Duodenal mucosa (tissue), 2 donors: ENCODE data around the gene ASCL2.
A peak's percentile ranks its signal among the peaks of the same experiment; 100 is the strongest.

Source experiments
- H3K27ac ChIP-seq: one replicate; pipeline ENCODE4 v1.7.0; 2013; ENCODE audit warnings: low read depth, low read length
- H3K27me3 ChIP-seq, 2 donors: one replicate each; pipeline ENCODE4 v1.7.0; 2013; ENCODE audit warnings: low read length in 2 of 2, control low read depth in 1 of 2; ENCODE audit not compliant: insufficient read depth in 2 of 2, control insufficient read depth in 1 of 2
- H3K36me3 ChIP-seq, 2 donors: one replicate each; pipeline ENCODE4 v1.7.0; 2013; ENCODE audit warnings: low read length in 2 of 2, control low read depth in 1 of 2; ENCODE audit not compliant: insufficient read depth in 2 of 2, control insufficient read depth in 1 of 2
- H3K4me1 ChIP-seq, 2 donors: one replicate each; pipeline ENCODE4 v1.7.0; 2013; ENCODE audit warnings: low read length in 2 of 2, control low read depth in 1 of 2; ENCODE audit not compliant: insufficient read depth in 2 of 2, control insufficient read depth in 1 of 2
- H3K4me3 ChIP-seq, 2 donors: one replicate each; pipeline ENCODE4 v1.7.0; 2013; ENCODE audit warnings: low read length in 2 of 2, low read depth in 1 of 2
- H3K9ac ChIP-seq, 2 donors: one replicate each; pipeline ENCODE4 v1.7.0; 2013; ENCODE audit warnings: low read length in 2 of 2, low read depth in 1 of 2
- H3K9me3 ChIP-seq, 2 donors: one replicate each; pipeline ENCODE4 v1.7.0; 2013; ENCODE audit warnings: low read length in 2 of 2, control low read depth in 1 of 2; ENCODE audit not compliant: control insufficient read depth in 1 of 2

ASCL2 gene

DNA sequence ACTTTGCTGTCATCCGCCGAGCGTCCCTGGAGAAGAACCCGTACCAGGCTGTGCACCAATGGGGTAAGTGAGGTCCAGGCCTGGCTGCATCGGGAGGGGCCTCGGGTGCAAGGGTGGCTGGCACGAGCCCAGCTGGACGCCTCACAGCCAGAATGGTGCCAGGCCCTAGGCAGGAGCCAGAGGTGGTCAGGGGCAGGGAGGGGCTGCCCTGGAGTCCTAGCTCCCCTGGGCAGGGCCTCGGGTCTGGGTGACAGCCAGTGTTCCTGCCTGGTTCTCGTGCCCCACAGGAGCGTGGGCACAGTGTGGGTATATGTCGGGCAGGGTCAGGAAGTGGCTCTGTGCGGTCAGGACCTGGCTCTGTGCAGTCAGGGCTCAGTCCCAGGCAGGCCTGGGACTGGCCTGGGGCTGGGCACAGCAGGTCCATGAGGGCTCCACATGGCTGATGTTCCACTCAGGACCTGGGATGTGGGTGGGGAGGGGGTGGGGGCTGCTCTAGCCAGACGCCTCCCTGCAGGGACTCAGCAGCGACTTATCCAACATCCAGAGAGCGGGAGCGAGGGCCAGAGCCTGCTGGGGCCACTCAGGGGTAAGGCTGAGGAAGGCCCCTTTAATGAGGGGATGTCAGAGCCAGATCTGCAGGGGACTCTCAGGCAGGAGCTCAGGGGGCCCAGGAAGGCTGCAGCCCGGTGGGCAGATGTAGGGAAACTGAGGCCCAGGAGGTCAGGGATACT, 32.7 kb upstream of the ASCL2 start:
- Histone ChIP-seq H3K36me3 (no peaks in the 10 kb centered on the region), H3K27me3 (no peaks in the 10 kb centered on the region), H3K27ac (no peak overlapping the region), H3K4me1 (peaks cover 12 to 19% of the 10 kb centered on the region in 2 donors), H3K9ac (no peak overlapping the region), H3K4me3 (no peak overlapping the region), H3K9me3 (no peaks in the 10 kb centered on the region)

DNA sequence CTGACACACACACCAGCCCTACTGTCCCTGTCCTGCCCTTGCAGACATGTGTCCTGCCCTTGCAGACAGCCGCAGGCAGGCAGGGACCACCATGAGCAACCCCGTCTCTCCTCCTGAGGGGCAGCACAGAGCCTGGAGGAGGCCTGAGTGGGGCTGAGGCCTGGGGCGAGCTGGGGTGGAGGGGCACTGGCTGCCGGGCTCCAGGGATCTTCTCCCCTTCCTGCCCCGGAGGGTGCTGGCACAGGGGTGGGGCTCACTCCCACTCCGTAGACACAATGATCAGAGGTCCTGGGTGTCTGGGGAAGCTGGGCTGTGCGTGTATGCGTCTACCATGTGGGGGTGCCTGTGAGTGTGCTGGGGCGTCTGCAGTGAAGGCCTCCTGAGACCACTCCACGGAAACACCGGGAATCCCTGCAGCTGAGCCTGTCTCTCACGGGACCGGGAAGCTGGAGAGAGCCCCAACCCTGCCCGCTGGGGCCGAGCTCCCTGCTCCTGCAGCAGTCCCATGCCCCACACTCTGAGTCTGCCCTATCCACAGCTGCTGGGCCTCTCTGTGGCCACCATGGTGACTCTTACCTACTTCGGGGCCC, 32.0 kb upstream of the ASCL2 start:
- H3K36me3 ChIP-seq = no peaks in the 10 kb centered on the region
- no peaks in the 10 kb centered on the region for H3K27me3 ChIP-seq
- peak overlapping the region in 1 of 2 donors; percentile 55 for H3K4me3 ChIP-seq
- peaks cover 11 to 19% of the 10 kb centered on the region in 2 donors for H3K4me1 ChIP-seq
- no peaks in the 10 kb centered on the region for H3K9me3 ChIP-seq
- peak overlapping the region in 1 of 2 donors; percentile 25 for H3K9ac ChIP-seq
- H3K27ac ChIP-seq = no peak overlapping the region

DNA sequence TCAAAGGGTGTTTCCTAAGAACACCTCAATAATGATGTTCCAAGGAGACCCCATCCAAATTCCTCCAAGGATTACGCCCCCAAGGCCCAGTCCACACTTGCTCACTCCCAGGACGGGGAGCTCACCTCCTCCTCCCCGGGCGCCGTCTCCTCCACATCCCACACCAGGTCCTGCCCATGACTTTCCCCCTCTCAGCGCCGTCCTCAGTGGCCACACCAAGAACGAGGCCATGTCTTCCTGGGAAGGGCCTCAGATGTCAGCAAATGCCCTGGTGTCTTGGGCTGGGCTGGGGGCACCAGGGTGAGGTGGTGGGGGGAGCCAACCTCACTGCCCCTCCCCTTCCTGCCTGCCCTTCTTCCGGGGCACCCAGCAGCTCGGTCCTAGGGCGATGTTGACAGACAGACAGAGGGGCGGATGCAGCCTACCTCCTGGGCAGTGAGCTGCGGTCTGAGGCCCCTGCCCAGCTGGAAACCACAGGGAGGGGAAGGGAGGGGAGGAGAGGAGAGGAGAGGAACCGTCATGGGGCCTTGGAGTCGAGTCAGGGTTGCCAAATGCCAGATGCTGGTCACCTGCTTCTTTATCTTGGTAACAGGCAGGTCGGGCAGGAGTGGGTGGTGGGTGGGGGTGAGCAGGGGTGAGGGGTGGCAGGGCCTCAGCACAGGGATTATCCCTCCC, 31.4 kb upstream of the ASCL2 start, which contains the start of the genes C11orf21 and TSPAN32:
Gene C11orf21, minus strand, starts transcription at position 288 of the 675 bp plus-strand sequence. Its CDS starts 110 bp downstream, at position 178.
Gene TSPAN32, plus strand, starts transcription at position 383 of the 675 bp plus-strand sequence. Its CDS starts 137 bp downstream, at position 520.
- H3K4me3 ChIP-seq = peak within 1 kb of the TSS in 1 of 2 donors; percentile 55
- H3K36me3 ChIP-seq = no peaks in the 10 kb centered on the region
- H3K4me1 ChIP-seq = peaks cover 6 to 19% of the 10 kb centered on the region in 2 donors
- no peaks in the 10 kb centered on the region for H3K27me3 ChIP-seq
- peak within 1 kb of the TSS in 1 of 2 donors; percentile 25 for H3K9ac ChIP-seq
- H3K27ac ChIP-seq = no peak within 1 kb of the TSS
- H3K9me3 ChIP-seq = no peaks in the 10 kb centered on the region

DNA sequence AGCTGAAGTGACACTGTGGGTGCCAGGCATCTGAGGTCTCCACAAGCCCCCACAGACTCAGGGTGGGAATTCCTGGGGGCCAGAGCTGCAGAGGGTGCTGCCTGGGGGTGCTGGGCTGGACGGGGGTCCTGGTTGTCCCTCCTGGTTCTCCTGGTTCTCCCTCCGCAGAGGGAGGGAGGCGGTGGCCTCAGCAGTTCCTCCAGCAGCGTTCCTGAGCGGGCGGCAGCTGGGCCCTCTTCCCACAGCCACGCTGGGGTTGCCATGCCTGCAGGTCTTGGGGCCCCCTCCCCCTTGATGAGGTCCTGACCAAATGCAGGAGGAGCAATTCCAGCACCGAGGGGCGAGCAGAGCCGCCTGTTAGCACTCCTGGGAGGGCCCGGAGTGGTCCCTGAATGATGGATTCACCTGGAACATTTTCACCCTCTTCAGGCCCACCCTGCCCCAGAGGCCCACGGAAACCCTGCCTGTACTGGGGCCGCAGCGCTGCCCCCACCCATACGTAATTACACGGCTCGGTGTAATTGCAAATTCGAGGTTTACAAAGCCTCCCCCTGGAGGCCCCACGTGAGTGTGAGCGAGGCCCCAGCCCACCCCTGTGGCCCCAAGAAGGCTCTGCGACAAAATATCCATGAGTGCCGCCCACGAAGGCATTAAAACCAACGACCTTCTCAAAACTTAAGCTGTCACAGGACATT, 30.7 kb upstream of the ASCL2 start:
- Histone ChIP-seq H3K9ac (no peak overlapping the region), H3K9me3 (no peaks in the 10 kb centered on the region), H3K4me1 (peaks cover 6 to 19% of the 10 kb centered on the region in 2 donors), H3K4me3 (peak overlapping the region in 1 of 2 donors; percentile 55), H3K27ac (no peak overlapping the region), H3K27me3 (no peaks in the 10 kb centered on the region), H3K36me3 (no peaks in the 10 kb centered on the region)

DNA sequence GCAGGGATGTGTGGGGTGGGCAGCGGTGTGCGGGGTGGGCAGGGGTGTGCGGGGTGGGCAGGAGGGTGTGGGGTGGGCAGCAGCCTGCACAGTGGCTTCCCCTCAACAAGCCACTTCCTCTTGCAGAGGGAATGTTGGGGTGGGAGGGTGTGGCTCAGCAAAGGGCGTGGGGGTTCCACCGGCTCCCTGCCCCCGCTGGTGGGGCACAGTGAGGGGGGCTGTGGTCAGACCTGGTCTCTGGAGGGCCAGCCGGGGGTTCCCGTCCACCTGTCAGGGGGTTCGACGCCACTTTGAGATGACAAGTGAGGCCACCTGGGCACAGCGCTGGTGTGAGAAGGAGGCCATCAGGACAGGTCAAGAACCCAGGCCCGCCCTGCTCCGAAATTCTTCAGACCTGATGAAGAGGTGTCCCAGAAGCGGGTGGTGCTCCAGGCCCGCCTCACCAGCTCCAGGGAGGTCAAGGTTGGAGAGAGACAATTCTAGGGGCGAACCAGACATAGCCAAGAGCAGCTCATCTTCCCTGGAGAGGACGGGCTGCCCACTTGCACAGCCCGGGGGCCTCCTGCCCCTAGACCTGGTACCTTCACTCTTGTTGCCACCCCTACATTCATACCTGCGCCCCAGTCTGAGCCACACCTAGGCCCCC, 30.0 kb upstream of the ASCL2 start:
- Histone ChIP-seq H3K9ac (no peak overlapping the region), H3K9me3 (no peaks in the 10 kb centered on the region), H3K27ac (no peak overlapping the region), H3K4me1 (peaks cover 3 to 13% of the 10 kb centered on the region in 2 donors), H3K4me3 (no peak overlapping the region), H3K27me3 (no peaks in the 10 kb centered on the region), H3K36me3 (no peaks in the 10 kb centered on the region)

DNA sequence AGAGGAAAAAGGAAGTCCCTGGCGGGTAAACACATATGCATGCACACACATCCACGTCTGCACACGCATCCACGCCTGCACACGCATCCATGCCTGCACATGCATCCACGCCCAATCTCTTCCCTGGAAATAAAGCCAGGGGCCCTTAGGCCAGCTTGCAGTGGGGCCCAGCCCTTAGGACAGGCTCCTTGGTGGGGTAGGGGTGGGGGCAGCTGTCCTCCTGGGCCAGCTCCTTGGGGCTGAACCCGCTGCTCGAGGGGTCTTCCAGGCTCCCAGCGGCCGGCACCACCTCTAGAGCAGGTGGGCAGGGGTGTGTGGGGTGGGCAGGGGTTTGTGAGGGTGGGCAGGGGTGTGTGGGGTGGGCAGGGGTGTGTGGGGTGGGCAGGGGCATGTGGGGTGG, 29.4 kb upstream of the ASCL2 start:
- no peaks in the 10 kb centered on the region for H3K27me3 ChIP-seq
- H3K27ac ChIP-seq = no peak overlapping the region
- H3K4me1 ChIP-seq = peaks cover under 1 to 8% of the 10 kb centered on the region in 2 donors
- H3K9ac ChIP-seq = no peak overlapping the region
- no peak overlapping the region for H3K4me3 ChIP-seq
- H3K36me3 ChIP-seq = no peaks in the 10 kb centered on the region
- no peaks in the 10 kb centered on the region for H3K9me3 ChIP-seq

DNA sequence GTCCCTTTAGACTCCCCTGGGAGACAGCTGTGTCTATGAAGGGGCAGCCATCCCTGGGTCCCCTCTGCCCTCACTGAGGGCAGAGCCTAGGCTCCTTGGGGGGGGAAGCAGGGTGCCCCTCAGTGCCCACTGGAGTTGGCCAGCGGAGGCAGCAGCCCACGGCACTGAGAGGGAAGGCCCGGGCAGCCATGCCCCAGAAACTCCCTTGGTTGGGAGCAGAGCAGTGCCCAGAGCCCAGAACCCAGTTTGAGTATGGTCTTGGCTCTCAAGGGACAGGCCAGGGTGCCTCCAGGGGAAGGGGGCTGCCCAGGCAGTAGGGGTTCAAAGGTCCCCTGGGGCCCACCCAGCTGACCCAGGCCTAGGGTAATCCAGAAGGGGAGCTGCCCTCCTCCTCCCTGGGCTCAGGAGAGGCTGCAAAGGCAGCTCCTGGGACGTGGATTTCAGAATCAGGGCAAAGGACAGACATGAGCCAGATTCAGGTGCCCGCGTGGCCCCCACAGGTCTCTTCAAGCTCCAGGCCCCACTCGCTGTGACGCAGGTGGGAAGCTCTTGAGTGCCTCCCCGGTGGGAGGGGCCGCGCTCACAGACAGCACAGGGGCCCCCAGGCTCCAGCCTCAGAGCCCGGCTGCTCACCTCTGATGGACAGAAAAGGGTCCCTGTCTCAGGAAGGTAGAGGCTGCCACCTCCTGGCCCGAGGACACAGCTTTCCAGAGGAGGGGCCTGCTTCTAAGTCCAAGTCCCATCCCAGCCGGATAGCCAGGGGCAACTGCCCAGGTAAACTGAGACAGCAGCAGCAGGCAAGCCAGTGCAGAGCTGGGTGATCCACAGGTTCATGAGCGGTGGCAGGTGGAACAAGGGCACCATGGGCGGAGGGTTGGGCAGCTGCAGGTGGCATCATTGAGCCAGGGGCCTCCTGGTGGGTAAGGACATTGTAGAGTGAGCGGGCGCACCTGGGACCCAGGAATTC, 28.7 kb upstream of the ASCL2 start:
- Histone ChIP-seq H3K9ac (no peak overlapping the region), H3K36me3 (no peaks in the 10 kb centered on the region), H3K4me3 (no peak overlapping the region), H3K27me3 (no peaks in the 10 kb centered on the region), H3K4me1 (peaks cover 0 to 8% of the 10 kb centered on the region in 2 donors), H3K9me3 (no peaks in the 10 kb centered on the region), H3K27ac (no peak overlapping the region)

DNA sequence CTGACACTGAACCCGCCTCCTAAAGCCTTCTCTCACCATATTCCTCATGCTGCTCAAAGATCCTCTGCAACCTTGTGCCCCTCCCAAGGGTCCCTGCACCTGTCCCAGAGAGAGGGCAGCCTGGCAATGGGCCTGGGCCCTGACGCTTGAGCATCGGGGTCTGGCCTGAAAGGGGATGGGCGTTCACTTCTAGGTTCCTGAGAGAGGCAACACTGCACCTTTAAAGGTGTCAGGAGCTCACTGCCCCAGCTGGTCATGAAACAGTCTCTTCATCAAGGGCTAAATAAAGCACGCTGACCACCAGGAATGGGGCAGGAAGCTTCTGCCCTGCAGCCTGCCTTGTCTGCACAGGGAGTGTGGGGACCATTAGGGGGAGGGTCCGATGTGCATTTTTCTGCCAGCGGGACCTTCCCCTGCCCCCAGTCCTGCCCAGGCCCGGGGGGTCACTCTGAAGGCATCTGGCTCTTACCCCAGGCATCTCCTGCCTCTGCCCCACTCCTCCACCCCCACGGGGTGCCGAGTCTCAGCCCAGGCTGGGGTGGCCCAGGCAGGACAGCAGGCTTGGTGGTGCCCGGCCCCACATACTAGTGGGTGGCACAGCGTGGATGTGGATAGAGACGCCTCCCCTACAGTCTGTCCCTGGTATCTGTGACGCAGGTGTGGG, 27.9 kb upstream of the ASCL2 start:
- no peaks in the 10 kb centered on the region for H3K36me3 ChIP-seq
- no peak overlapping the region for H3K4me3 ChIP-seq
- no peak overlapping the region for H3K27ac ChIP-seq
- peaks cover 0 to 8% of the 10 kb centered on the region in 2 donors for H3K4me1 ChIP-seq
- H3K9ac ChIP-seq = no peak overlapping the region
- H3K27me3 ChIP-seq = no peaks in the 10 kb centered on the region
- no peaks in the 10 kb centered on the region for H3K9me3 ChIP-seq
